Upper lobe of left lung (tissue), 6 donors: ENCODE data around the gene NAV2. TPM values are rescaled to one million over a fixed set of nuclear protein-coding genes. Genes with fewer than 3 reads are reported as not detected.

Experiments used
- ATAC-seq, 2 donors: fragments of 200-7000 bp; cut with Tn5 transposase; one replicate each; pipeline ENCODE4 v1.9.1; 2022; ENCODE audit warnings: mild to moderate bottlenecking in 2 of 2, moderate library complexity in 2 of 2; ENCODE audit not compliant: low FRiP score in 2 of 2
- DNase-seq, 2 donors: peaks; one replicate each; pipeline ENCODE4 v3.0.0-alpha.2; 2019 to 2020
- H3K27ac ChIP-seq, 4 donors: fragments of 200-600 bp; sonication (generic); one replicate each; pipeline ENCODE4 v1.5.1; 2016 to 2019
- H3K27me3 ChIP-seq, 4 donors: fragments of 200-600 bp; sonication (generic); one replicate each; pipeline ENCODE4 v1.5.1; 2017 to 2019
- H3K36me3 ChIP-seq, 4 donors: fragments of 200-600 bp; sonication (generic); one replicate each; pipeline ENCODE4 v1.5.1; 2016 to 2019
- H3K4me1 ChIP-seq, 4 donors: fragments of 200-600 bp; sonication (generic); one replicate each; pipeline ENCODE4 v1.5.1; 2018 to 2019
- H3K4me3 ChIP-seq, 4 donors: fragments of 200-600 bp; sonication (generic); one replicate each; pipeline ENCODE4 v1.5.1; 2017 to 2019; ENCODE audit warnings: mild to moderate bottlenecking in 2 of 4, moderate library complexity in 1 of 4
- H3K9me3 ChIP-seq, 4 donors: fragments of 200-600 bp; sonication (generic); one replicate each; pipeline ENCODE4 v1.5.1; 2018 to 2019
- EP300 ChIP-seq, 4 donors: sonication (generic); formaldehyde crosslinking; IDR thresholded peaks; one replicate each; pipeline ENCODE4 v1.5.1; 2017; ENCODE audit warnings: antibody characterized with exemption in 4 of 4, control low read depth in 2 of 4
- POLR2A ChIP-seq, 4 donors: fragments of 450-650 bp; IDR thresholded peaks; one replicate each; pipeline ENCODE4 v1.5.1; 2016 to 2017; ENCODE audit warnings: antibody characterized with exemption in 4 of 4, mild to moderate bottlenecking in 2 of 4
- POLR2AphosphoS5 ChIP-seq, 2 donors: sonication (generic); formaldehyde crosslinking; IDR thresholded peaks; one replicate each; pipeline ENCODE4 v1.5.1; 2017; ENCODE audit warnings: antibody characterized with exemption in 2 of 2
- WGBS, 2 donors: methylation state at CpG; one replicate each; pipeline ENCODE4 v1.1.5; 2017 to 2018; 5-methylcytosine and 5-hydroxymethylcytosine counted together
- total RNA-seq, 6 donors: library from RNA; depleted of rRNA in 4 of 6; stranded (reverse); fragments of >200 nt in 4 of 6; gene quantifications; one replicate each; pipeline versions ENCODE4 v1.1.0 to v1.2.1, GENCODE V29; 2016 to 2021
- TF ChIP-seq, protein P1 (sequence below), 6 experiments: fragments of 450-650 bp in 4 of 6; fragments of 200-600 bp in 2 of 6; sonication (generic) in 2 of 6; IDR thresholded peaks; one replicate each; pipeline ENCODE4 v1.5.1; 2016 to 2019; ENCODE audit warnings: antibody characterized with exemption in 6 of 6
- donor health status: DM: no; HTN: no; CAD: no; lungs with moderate emphysema.
- donor health status: DM: no; HTN: yes; CAD: no; lungs with severe emphysema.

NAV2 gene
- total RNA-seq, 6 donors from 2014 or later: 40.5 to 61.4 (median 52.3) TPM

- ATAC-seq (peak in 1 of 2 donors; percentile 76), DNase-seq (no peak)
- TF ChIP-seq POLR2A (IDR thresholded peaks at IDR 0.05): no peak
- TF ChIP-seq EP300 (IDR thresholded peaks at IDR 0.05): no peak
- TF ChIP-seq POLR2AphosphoS5 (IDR thresholded peaks at IDR 0.05): no peak
- TF ChIP-seq, protein P1, sequence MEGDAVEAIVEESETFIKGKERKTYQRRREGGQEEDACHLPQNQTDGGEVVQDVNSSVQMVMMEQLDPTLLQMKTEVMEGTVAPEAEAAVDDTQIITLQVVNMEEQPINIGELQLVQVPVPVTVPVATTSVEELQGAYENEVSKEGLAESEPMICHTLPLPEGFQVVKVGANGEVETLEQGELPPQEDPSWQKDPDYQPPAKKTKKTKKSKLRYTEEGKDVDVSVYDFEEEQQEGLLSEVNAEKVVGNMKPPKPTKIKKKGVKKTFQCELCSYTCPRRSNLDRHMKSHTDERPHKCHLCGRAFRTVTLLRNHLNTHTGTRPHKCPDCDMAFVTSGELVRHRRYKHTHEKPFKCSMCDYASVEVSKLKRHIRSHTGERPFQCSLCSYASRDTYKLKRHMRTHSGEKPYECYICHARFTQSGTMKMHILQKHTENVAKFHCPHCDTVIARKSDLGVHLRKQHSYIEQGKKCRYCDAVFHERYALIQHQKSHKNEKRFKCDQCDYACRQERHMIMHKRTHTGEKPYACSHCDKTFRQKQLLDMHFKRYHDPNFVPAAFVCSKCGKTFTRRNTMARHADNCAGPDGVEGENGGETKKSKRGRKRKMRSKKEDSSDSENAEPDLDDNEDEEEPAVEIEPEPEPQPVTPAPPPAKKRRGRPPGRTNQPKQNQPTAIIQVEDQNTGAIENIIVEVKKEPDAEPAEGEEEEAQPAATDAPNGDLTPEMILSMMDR (IDR thresholded peaks at IDR 0.05): peak; percentile 43 to 80 (median 62)
- Histone ChIP-seq H3K27me3 (no peaks in the 10 kb centered on the region), H3K27ac (peak overlapping the region in 1 of 4 donors; percentile 3), H3K4me1 (peaks cover 8 to 15% (median 11%) of the 10 kb centered on the region in 4 donors), H3K9me3 (no peaks in the 10 kb centered on the region), H3K4me3 (no peak overlapping the region), H3K36me3 (peaks cover 0 to 17% (median 8%) of the 10 kb centered on the region in 4 donors)
- WGBS, 2 donors: 18 to 20% methylated on average over 6 of the region's 6 CpGs
Measured at GRCh38 chr11:19951558-19952115, 239.0 kb downstream of the NAV2 start.

- no peak overlapping the region for H3K4me3 ChIP-seq
- WGBS, 2 donors: 48 to 52% methylated on average over 3 of the region's 3 CpGs
- H3K4me1 ChIP-seq: peaks cover 8 to 15% (median 11%) of the 10 kb centered on the region in 4 donors
- ATAC-seq (no peak), DNase-seq (no peak)
- H3K27ac ChIP-seq: peak overlapping the region in 1 of 4 donors; percentile 3
- H3K27me3 ChIP-seq: no peaks in the 10 kb centered on the region
- peaks cover 0 to 14% (median 7%) of the 10 kb centered on the region in 4 donors for H3K36me3 ChIP-seq
- no peaks in the 10 kb centered on the region for H3K9me3 ChIP-seq
- TF ChIP-seq POLR2AphosphoS5 (IDR thresholded peaks at IDR 0.05): no peak
- TF ChIP-seq EP300 (IDR thresholded peaks at IDR 0.05): no peak
Measured at GRCh38 chr11:19952116-19952605, 239.5 kb downstream of the NAV2 start.

DNA sequence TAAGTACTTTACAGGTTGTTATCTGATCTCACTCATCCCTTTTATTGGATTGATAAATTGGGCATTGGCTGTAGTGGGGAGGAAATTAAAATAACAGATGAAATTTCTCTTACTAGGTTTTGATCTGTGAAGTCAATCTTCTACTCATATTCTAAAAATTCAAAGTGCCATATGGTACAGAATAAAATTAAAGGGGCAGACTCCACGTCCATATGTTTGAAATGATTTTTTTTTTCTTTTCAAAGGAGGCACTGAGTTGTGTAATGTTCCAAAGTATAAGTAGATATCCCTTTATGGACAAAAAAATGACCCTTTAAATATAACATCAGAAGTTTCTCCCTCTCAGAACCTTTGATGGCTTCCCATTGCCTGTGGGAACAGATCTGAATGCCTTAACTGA lies 240.3 kb downstream of the NAV2 start:
- Histone ChIP-seq H3K9me3 (no peaks in the 10 kb centered on the region), H3K27me3 (no peaks in the 10 kb centered on the region), H3K4me1 (peaks cover 8 to 19% (median 11%) of the 10 kb centered on the region in 4 donors), H3K36me3 (peaks cover 0 to 14% (median 7%) of the 10 kb centered on the region in 4 donors), H3K27ac (peak overlapping the region in 1 of 4 donors; percentile 21), H3K4me3 (no peak overlapping the region)
- 90 to 92% methylated on average over 1 of the region's 1 CpG for WGBS, 2 donors
- ATAC-seq: no peak
- DNase-seq: no peak
- TF ChIP-seq POLR2A (IDR thresholded peaks at IDR 0.05) (no peak), POLR2AphosphoS5 (IDR thresholded peaks at IDR 0.05) (no peak), EP300 (IDR thresholded peaks at IDR 0.05) (no peak)
- TF ChIP-seq, protein P1 (IDR thresholded peaks at IDR 0.05): no peak

- H3K27me3 ChIP-seq: no peaks in the 10 kb centered on the region
- H3K4me1 ChIP-seq: peaks cover 8 to 21% (median 11%) of the 10 kb centered on the region in 4 donors
- ATAC-seq (no peak), DNase-seq (no peak)
- WGBS, 2 donors: 77 to 95% methylated on average over 4 of the region's 4 CpGs
- H3K36me3 ChIP-seq: peaks cover 0 to 14% (median 7%) of the 10 kb centered on the region in 4 donors
- no peak overlapping the region for H3K4me3 ChIP-seq
- peak overlapping the region in 1 of 4 donors; percentile 21 for H3K27ac ChIP-seq
- TF ChIP-seq POLR2A (IDR thresholded peaks at IDR 0.05) (no peak), POLR2AphosphoS5 (IDR thresholded peaks at IDR 0.05) (no peak), EP300 (IDR thresholded peaks at IDR 0.05) (no peak)
- TF ChIP-seq, protein P1 (IDR thresholded peaks at IDR 0.05): no peak
- no peaks in the 10 kb centered on the region for H3K9me3 ChIP-seq
Measured at GRCh38 chr11:19953336-19953735, 240.7 kb downstream of the NAV2 start.

GRCh38 chr11:19953909-19954308 lies 241.3 kb downstream of the NAV2 start:
- Histone ChIP-seq H3K4me3 (no peak overlapping the region), H3K27me3 (no peaks in the 10 kb centered on the region), H3K9me3 (no peaks in the 10 kb centered on the region), H3K4me1 (peaks cover 8 to 21% (median 11%) of the 10 kb centered on the region in 4 donors), H3K27ac (peak overlapping the region in 1 of 4 donors; percentile 21), H3K36me3 (peaks cover 0 to 11% (median 3%) of the 10 kb centered on the region in 4 donors)
- ATAC-seq (peak in 1 of 2 donors; percentile 74), DNase-seq (no peak)
- TF ChIP-seq, protein P1 (IDR thresholded peaks at IDR 0.05): peak in 4 of 6 experiments; percentile 18 to 55 (median 40)
- TF ChIP-seq EP300 (IDR thresholded peaks at IDR 0.05): no peak
- WGBS, 2 donors: 49% methylated on average over 2 of the region's 2 CpGs
